ENCODE results near the gene HBZ.

Gene HBZ

GRCh38 chr16:178668-179015, 26.2 kb downstream of the HBZ start:
- peaks cover 43% of the 10 kb centered on the region for H3K27me3 Mint-ChIP-seq

GRCh38 chr16:179211-180092, 27.0 kb downstream of the HBZ start:
- no peak for ATAC-seq

More at GRCh38 chr16:178668-179015, 26.2 kb downstream of the HBZ start:
- DNase-seq (no peak), ATAC-seq (no peak)
- Mint-ChIP-seq H3K4me1 (peaks cover 32% of the 10 kb centered on the region), H3K9me3 (no peaks in the 10 kb centered on the region), H3K4me3 (no peak overlapping the region), H3K27ac (no peak overlapping the region)

GRCh38 chr16:180101-180675, 27.7 kb downstream of the HBZ start, which contains the start of gene HBQ1:
HBQ1 (plus strand) TSS chr16:180459; CDS start chr16:180487, 28 bp downstream.
- no peak within 1 kb of the TSS for H3K27ac Mint-ChIP-seq
- peaks cover 16% of the 10 kb centered on the region for H3K4me1 Mint-ChIP-seq
- ATAC-seq (peak; percentile 38), DNase-seq (peak; percentile 49 to 68)
- H3K27me3 Mint-ChIP-seq: peaks cover 27% of the 10 kb centered on the region
- H3K9me3 Mint-ChIP-seq: no peaks in the 10 kb centered on the region
- peak within 1 kb of the TSS; percentile 67 to 69 for H3K4me3 Mint-ChIP-seq

More at GRCh38 chr16:179211-180092, 27.0 kb downstream of the HBZ start:
- Mint-ChIP-seq H3K4me1 (peaks cover 24% of the 10 kb centered on the region), H3K27ac (no peak overlapping the region), H3K9me3 (no peaks in the 10 kb centered on the region), H3K27me3 (peaks cover 34% of the 10 kb centered on the region), H3K4me3 (peak overlapping the region; percentile 39 to 69)
- DNase-seq: no peak

- Mint-ChIP-seq H3K4me3 (peak overlapping the region; percentile 66 to 67), H3K27me3 (peaks cover 20% of the 10 kb centered on the region), H3K9me3 (no peaks in the 10 kb centered on the region), H3K4me1 (peaks cover 15% of the 10 kb centered on the region), H3K27ac (no peak overlapping the region)
- DNase-seq (peak; percentile 88 to 90), ATAC-seq (peak; percentile 88)
Observed at GRCh38 chr16:180681-181564, 28.5 kb downstream of the HBZ start.

GRCh38 chr16:181565-182021, 29.1 kb downstream of the HBZ start:
- no peak overlapping the region for H3K27ac Mint-ChIP-seq
- DNase-seq: no peak
- peak overlapping the region in 1 of 2 donors; percentile 66 for H3K4me3 Mint-ChIP-seq
- peaks cover 15% of the 10 kb centered on the region for H3K4me1 Mint-ChIP-seq
- peaks cover 20% of the 10 kb centered on the region for H3K27me3 Mint-ChIP-seq
- no peaks in the 10 kb centered on the region for H3K9me3 Mint-ChIP-seq
- ATAC-seq: no peak

GRCh38 chr16:183005-183404, 30.6 kb downstream of the HBZ start:
- H3K27ac Mint-ChIP-seq: no peak overlapping the region
- no peak for ATAC-seq
- no peak overlapping the region for H3K4me3 Mint-ChIP-seq
- H3K9me3 Mint-ChIP-seq: no peaks in the 10 kb centered on the region
- H3K4me1 Mint-ChIP-seq: peaks cover 5% of the 10 kb centered on the region
- no peak for DNase-seq
- H3K27me3 Mint-ChIP-seq: peaks cover 8% of the 10 kb centered on the region

GRCh38 chr16:185213-185612, 32.8 kb downstream of the HBZ start:
- H3K4me1 Mint-ChIP-seq: peaks cover 10% of the 10 kb centered on the region
- DNase-seq (no peak), ATAC-seq (no peak)
- H3K4me3 Mint-ChIP-seq: no peak overlapping the region
- no peak overlapping the region for H3K27ac Mint-ChIP-seq
- no peaks in the 10 kb centered on the region for H3K9me3 Mint-ChIP-seq
- no peaks in the 10 kb centered on the region for H3K27me3 Mint-ChIP-seq

GRCh38 chr16:185691-186090, 33.2 kb downstream of the HBZ start:
- ATAC-seq: no peak
- Mint-ChIP-seq H3K9me3 (no peaks in the 10 kb centered on the region), H3K4me1 (peaks cover 10% of the 10 kb centered on the region), H3K27ac (peak overlapping the region in 1 of 2 donors; percentile 71), H3K4me3 (no peak overlapping the region), H3K27me3 (no peaks in the 10 kb centered on the region)
- no peak for DNase-seq

- no peak overlapping the region for H3K4me3 Mint-ChIP-seq
- H3K9me3 Mint-ChIP-seq: no peaks in the 10 kb centered on the region
- no peak for ATAC-seq
- peaks cover 15% of the 10 kb centered on the region for H3K4me1 Mint-ChIP-seq
- no peaks in the 10 kb centered on the region for H3K27me3 Mint-ChIP-seq
- H3K27ac Mint-ChIP-seq: peak overlapping the region in 1 of 2 donors; percentile 71
- no peak for DNase-seq
Observed at GRCh38 chr16:187330-187729, 34.9 kb downstream of the HBZ start.

- peak; percentile 76 for ATAC-seq
- H3K4me1 Mint-ChIP-seq: peaks cover 15% of the 10 kb centered on the region
- no peaks in the 10 kb centered on the region for H3K9me3 Mint-ChIP-seq
- DNase-seq: no peak
- no peak overlapping the region for H3K27ac Mint-ChIP-seq
- no peaks in the 10 kb centered on the region for H3K27me3 Mint-ChIP-seq
- H3K4me3 Mint-ChIP-seq: no peak overlapping the region
Observed at GRCh38 chr16:188674-189073, 36.2 kb downstream of the HBZ start.

GRCh38 chr16:189604-190186, 37.3 kb downstream of the HBZ start:
- no peaks in the 10 kb centered on the region for H3K9me3 Mint-ChIP-seq
- H3K4me1 Mint-ChIP-seq: peaks cover 15% of the 10 kb centered on the region
- ATAC-seq: no peak
- no peaks in the 10 kb centered on the region for H3K27me3 Mint-ChIP-seq
- no peak for DNase-seq
- H3K27ac Mint-ChIP-seq: no peak overlapping the region
- no peak overlapping the region for H3K4me3 Mint-ChIP-seq

- DNase-seq (no peak), ATAC-seq (no peak)
- no peaks in the 10 kb centered on the region for H3K27me3 Mint-ChIP-seq
- H3K4me1 Mint-ChIP-seq: peaks cover 15% of the 10 kb centered on the region
- H3K9me3 Mint-ChIP-seq: no peaks in the 10 kb centered on the region
- peak overlapping the region in 1 of 2 donors; percentile 35 for H3K27ac Mint-ChIP-seq
- H3K4me3 Mint-ChIP-seq: no peak overlapping the region
Observed at GRCh38 chr16:191831-192230, 39.4 kb downstream of the HBZ start.

- no peak for DNase-seq
- H3K4me1 Mint-ChIP-seq: peaks cover 15% of the 10 kb centered on the region
- H3K27me3 Mint-ChIP-seq: no peaks in the 10 kb centered on the region
- no peak for ATAC-seq
- H3K9me3 Mint-ChIP-seq: no peaks in the 10 kb centered on the region
- H3K27ac Mint-ChIP-seq: peak overlapping the region in 1 of 2 donors; percentile 56
- no peak overlapping the region for H3K4me3 Mint-ChIP-seq
Observed at GRCh38 chr16:192686-193085, 40.2 kb downstream of the HBZ start.

GRCh38 chr16:193441-193840, 41.0 kb downstream of the HBZ start:
- no peak for DNase-seq
- no peak overlapping the region for H3K4me3 Mint-ChIP-seq
- H3K4me1 Mint-ChIP-seq: peaks cover 15% of the 10 kb centered on the region
- no peaks in the 10 kb centered on the region for H3K27me3 Mint-ChIP-seq
- no peak for ATAC-seq
- no peak overlapping the region for H3K27ac Mint-ChIP-seq
- H3K9me3 Mint-ChIP-seq: no peaks in the 10 kb centered on the region

GRCh38 chr16:194516-194915, 42.1 kb downstream of the HBZ start:
- H3K4me3 Mint-ChIP-seq: no peak overlapping the region
- DNase-seq (no peak), ATAC-seq (no peak)
- H3K27ac Mint-ChIP-seq: no peak overlapping the region
- peaks cover 5% of the 10 kb centered on the region for H3K4me1 Mint-ChIP-seq
- no peaks in the 10 kb centered on the region for H3K27me3 Mint-ChIP-seq
- H3K9me3 Mint-ChIP-seq: no peaks in the 10 kb centered on the region
